Thoracic aorta (tissue), 2 donors: ENCODE data around the gene LRP8. TPM values are rescaled to one million over a fixed set of nuclear protein-coding genes. Genes with fewer than 3 reads are reported as not detected.

Source experiments
- ATAC-seq: fragments of 150-250 bp; one replicate; pipeline ENCODE4 v1.8.0; 2017; ENCODE audit warnings: low read depth; ENCODE audit not compliant: insufficient number of reproducible peaks, low FRiP score
- DNase-seq: peaks from one replicate; pipeline ENCODE4 v3.0.0-alpha.2; 2020; ENCODE audit warnings: low spot score
- H3K27ac ChIP-seq, 2 donors: fragments of 200-600 bp; sonication (generic); 1 replicate in 1 of 2; 2 replicates in 1 of 2; pipeline ENCODE4 v1.5.1; 2016; ENCODE audit warnings: mild to moderate bottlenecking in 2 of 2, moderate library complexity in 2 of 2
- H3K27me3 ChIP-seq: fragments of 200-600 bp; sonication (generic); replicated peaks from 2 replicates; pipeline ENCODE4 v1.6.0; 2016; ENCODE audit warnings: mild to moderate bottlenecking; ENCODE audit not compliant: insufficient read depth
- H3K36me3 ChIP-seq: fragments of 200-600 bp; sonication (generic); one replicate; pipeline ENCODE4 v1.5.1; 2016
- H3K4me1 ChIP-seq, 2 donors: fragments of 200-600 bp; sonication (generic); 1 replicate in 1 of 2; 2 replicates in 1 of 2; pipeline versions ENCODE4 v1.5.1 to v1.6.0; 2016; ENCODE audit warnings: low read depth in 2 of 2, mild to moderate bottlenecking in 1 of 2; ENCODE audit not compliant: control insufficient read depth in 1 of 2
- H3K4me3 ChIP-seq: fragments of 200-600 bp; sonication (generic); 2 replicates; pipeline ENCODE4 v1.5.1; 2016; ENCODE audit warnings: mild to moderate bottlenecking
- H3K9me3 ChIP-seq: fragments of 200-600 bp; sonication (generic); 2 replicates; pipeline ENCODE4 v1.5.1; 2016
- total RNA-seq, 2 donors: library from RNA; depleted of rRNA; stranded (reverse); fragments of >200 nt; gene quantifications; one replicate each; pipeline versions ENCODE4 v1.1.0 to v1.2.3, GENCODE V29; 2016
- TF ChIP-seq, protein P1 (sequence below): fragments of 200-600 bp; sonication (generic); IDR thresholded peaks from one replicate; pipeline ENCODE4 v1.5.1; 2019; ENCODE audit warnings: antibody characterized with exemption

Gene LRP8
- total RNA-seq, 2 donors from 2014 or later, result 14.1 to 24.1 TPM

DNA sequence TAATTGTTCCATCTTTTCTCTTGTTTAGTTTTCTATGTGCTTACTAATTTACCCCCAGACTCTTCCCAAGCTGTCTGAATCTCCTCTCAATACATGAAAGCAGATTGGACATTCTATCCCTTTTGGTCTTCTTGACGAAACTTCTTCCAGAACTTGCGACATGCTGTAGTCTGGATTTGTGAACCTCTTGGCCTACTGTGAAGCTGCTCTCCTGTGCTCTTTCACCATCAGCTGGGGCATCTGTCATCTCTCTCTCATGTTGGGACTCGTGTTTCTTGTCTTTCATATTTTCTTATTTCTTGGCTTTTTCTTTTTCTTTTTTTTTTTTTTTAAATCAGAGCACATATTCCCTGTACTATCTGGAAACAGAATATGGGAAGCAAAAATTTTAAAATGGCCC, 124.4 kb downstream of the LRP8 start:
- ATAC-seq, result no peak
- H3K27ac ChIP-seq, result no peak overlapping the region
- peaks cover 20% of the 10 kb centered on the region for H3K36me3 ChIP-seq
- no peaks in the 10 kb centered on the region for H3K9me3 ChIP-seq
- TF ChIP-seq, protein P1, sequence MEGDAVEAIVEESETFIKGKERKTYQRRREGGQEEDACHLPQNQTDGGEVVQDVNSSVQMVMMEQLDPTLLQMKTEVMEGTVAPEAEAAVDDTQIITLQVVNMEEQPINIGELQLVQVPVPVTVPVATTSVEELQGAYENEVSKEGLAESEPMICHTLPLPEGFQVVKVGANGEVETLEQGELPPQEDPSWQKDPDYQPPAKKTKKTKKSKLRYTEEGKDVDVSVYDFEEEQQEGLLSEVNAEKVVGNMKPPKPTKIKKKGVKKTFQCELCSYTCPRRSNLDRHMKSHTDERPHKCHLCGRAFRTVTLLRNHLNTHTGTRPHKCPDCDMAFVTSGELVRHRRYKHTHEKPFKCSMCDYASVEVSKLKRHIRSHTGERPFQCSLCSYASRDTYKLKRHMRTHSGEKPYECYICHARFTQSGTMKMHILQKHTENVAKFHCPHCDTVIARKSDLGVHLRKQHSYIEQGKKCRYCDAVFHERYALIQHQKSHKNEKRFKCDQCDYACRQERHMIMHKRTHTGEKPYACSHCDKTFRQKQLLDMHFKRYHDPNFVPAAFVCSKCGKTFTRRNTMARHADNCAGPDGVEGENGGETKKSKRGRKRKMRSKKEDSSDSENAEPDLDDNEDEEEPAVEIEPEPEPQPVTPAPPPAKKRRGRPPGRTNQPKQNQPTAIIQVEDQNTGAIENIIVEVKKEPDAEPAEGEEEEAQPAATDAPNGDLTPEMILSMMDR, result no peak
- no peak for DNase-seq
- peaks cover 0 to 15% of the 10 kb centered on the region in 2 donors for H3K4me1 ChIP-seq
- H3K4me3 ChIP-seq, result no peak overlapping the region
- H3K27me3 ChIP-seq, result no peaks in the 10 kb centered on the region

DNA sequence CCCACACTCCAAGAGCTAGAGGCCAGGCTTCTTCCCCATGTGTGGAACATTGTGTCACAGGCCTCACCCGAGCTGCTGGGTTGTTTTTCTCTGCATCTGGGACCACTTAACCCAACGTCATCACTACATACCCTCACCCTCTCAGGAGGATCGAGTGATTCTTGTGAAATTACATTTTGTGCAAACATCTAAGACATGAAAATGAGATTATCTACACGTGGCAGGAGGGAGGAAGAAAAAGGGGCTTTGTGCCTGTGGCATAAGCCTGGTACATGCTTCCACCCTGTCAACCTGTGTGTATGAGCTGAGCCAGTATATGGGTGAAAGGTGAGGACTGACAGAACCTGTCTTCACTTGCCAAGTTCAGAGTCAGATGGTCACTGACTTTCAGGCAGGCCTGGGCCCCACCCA, 129.6 kb downstream of the LRP8 start:
- H3K4me1 ChIP-seq, result peaks cover 13 to 41% of the 10 kb centered on the region in 2 donors
- ATAC-seq (no peak), DNase-seq (no peak)
- H3K36me3 ChIP-seq, result peaks cover 7% of the 10 kb centered on the region
- H3K4me3 ChIP-seq, result peak overlapping the region; percentile 87
- H3K27ac ChIP-seq, result peak overlapping the region in 1 of 2 donors; percentile 99
- H3K27me3 ChIP-seq, result no peaks in the 10 kb centered on the region
- H3K9me3 ChIP-seq, result no peaks in the 10 kb centered on the region
- TF ChIP-seq, protein P1, result no peak

DNA sequence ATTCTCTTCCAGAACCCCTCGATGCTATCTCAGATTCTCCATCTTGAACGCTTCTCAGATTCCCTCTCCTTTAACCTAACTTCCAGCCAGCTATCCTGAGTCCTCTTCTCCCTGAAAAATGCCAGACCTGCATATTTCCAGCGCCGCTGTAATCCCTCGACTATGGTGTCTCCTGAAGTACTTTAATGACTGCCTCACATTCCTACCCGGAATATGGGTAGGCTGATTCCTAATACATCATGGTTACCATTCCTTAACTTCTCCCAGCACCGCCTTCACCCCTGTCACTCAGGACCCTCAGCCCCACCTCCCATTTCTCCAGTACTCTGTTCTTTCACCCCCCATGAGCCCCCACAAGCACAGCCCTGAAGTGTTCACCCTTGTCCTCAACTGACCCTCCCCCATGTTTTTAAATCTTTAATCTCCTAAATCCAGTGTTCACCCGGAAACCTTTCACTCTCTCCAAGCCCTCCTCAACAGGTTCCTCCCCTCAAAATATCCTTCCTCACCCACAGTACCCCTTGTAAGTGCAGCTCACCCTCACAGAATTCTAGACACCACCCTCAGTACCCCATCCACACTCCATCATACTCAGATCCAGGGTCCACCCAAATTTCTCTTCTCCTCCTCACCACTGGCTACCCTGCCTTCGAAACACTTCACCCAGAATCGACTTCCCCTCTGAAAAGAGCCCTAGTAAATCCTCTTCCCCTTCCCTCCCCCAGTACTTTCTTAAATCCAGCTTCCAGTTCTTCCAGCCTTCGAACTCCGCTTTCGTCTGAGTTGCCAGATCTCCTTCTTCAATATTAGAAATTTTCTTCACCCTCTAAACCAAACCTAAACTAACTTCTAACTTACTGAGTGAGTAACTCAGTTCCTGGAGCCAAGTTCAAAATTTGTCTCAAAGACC, 130.3 kb downstream of the LRP8 start:
- ATAC-seq, result no peak
- peaks cover 13 to 41% of the 10 kb centered on the region in 2 donors for H3K4me1 ChIP-seq
- peaks cover 7% of the 10 kb centered on the region for H3K36me3 ChIP-seq
- H3K9me3 ChIP-seq, result no peaks in the 10 kb centered on the region
- H3K27ac ChIP-seq, result peak overlapping the region; percentile 84 to 99
- no peak for DNase-seq
- no peaks in the 10 kb centered on the region for H3K27me3 ChIP-seq
- H3K4me3 ChIP-seq, result peak overlapping the region; percentile 87
- TF ChIP-seq, protein P1, result no peak

DNA sequence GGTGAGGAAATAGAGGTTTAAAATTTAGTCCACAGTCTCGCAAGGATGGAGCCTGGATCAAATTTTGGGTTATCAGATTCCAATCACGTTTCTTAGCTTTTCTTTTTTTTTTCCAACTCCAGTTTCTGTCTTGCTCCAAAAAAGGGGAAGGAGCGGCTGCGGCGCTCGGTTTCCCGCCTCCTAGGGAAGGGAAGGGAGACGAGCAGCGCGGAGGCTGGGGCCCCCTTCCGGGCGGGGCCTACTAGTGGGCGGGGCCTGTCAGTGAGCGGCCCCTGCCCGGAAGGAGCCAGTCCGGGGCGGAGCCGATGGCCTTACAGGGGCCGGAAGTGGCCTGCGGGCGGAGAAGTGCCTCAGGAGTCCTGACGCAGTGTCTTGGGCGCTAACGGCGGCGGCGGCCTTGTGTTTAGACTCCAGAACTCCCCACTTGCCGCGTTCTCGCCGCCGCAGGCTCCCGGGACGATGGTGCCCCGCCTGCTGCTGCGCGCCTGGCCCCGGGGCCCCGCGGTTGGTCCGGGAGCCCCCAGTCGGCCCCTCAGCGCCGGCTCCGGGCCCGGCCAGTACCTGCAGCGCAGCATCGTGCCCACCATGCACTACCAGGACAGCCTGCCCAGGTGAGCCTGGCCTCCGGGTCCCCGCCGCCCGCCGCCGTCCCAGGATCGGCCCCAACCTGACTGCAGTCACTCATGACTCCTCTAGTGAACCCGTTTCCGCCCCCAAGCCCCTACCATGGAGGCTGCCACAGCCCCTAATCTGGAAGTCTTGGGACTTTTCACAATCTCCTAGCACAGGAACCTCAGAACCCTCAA, 131.2 kb downstream of the LRP8 start, which contains the start of gene CPT2:
Gene CPT2, plus strand, starts transcription at position 340 of the 806 bp plus-strand sequence. Its CDS starts 120 bp downstream, at position 460.
- TF ChIP-seq, protein P1, result peak; percentile 18
- peak; percentile 80 for ATAC-seq
- H3K4me3 ChIP-seq, result peak within 1 kb of the TSS; percentile 87

More for the DNA sequence above, 131.2 kb downstream of the LRP8 start, which contains the start of gene CPT2:
- H3K4me1 ChIP-seq, result peaks cover 13 to 41% of the 10 kb centered on the region in 2 donors
- H3K27me3 ChIP-seq, result no peaks in the 10 kb centered on the region
- no peaks in the 10 kb centered on the region for H3K36me3 ChIP-seq
- H3K27ac ChIP-seq, result peak within 1 kb of the TSS; percentile 84 to 99
- no peaks in the 10 kb centered on the region for H3K9me3 ChIP-seq
- peak; percentile 76 for DNase-seq
